Measurements from ENCODE around the gene C11orf24. TPM values are rescaled to one million over a fixed set of nuclear protein-coding genes. Genes with fewer than 3 reads are reported as not detected.

C11orf24 gene
- total and polyA plus RNA-seq, 9 of the 15 experiments (the other 6 are each of a cell fraction or from before 2014, with no cell fraction given) = 2.0 to 65.2 (median 32.5) TPM

DNA sequence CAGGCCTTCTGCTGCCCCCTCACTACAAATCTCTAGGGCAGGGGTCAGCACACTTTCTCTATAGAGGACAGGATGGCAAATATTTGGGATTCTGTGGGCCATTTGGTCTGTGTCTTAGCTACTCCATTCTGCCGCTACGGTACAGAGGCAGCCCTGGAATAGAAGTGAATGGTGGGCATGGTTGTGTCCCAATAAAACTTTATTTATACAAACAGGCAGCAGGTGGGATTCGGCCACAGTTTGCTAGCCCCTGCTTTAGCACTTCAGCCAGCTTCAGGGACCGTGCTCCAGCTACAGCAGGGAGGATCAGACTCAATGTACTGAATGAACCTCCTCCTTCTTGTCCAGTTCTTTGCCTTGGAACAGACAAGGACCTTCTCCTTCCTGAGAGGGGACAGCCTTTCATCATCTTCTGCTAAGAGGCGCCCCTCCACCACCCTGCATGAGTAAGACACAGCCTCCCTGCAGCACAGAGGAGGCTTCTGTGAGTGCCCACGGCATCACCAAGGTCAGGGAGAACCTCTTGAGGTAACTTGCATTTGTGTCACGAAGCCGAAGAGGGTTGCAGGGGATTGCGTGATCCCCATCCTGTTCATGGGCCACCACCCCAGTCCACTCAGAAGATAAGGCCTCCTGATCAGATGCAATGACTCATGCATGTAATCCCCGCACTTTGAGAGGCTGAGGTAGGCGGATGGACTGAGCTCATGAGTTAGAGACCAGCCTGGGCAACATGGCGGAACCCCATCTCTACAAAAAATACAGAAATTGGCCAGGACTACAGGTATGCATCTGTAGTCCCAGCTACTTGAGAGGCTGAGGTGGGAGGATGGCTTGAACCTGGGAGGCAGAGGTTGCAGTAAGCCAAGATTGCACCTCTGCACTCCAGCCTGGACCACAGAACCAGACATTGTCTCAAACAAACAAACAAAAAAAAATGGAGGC lies 4.6 kb downstream of the C11orf24 start:
- H4K20me1 ChIP-seq (replicated peaks; ENCODE audit: control insufficient read depth, insufficient read depth, low read length) = no peaks in the 10 kb centered on the region
- CTCF ChIA-PET (ENCODE audit: low intra/inter-chr PET ratio) = no interaction called here
- TF ChIP-seq BCL6 (CRISPR knock-in tag; IDR thresholded peaks at IDR 0.05) = peak; percentile 57; the same call in 1 of the 2 replicates
- no peak for TF ChIP-seq CSDE1 (IDR thresholded peaks at IDR 0.05)
- TF ChIP-seq HCFC1 (IDR thresholded peaks at IDR 0.05; ENCODE audit: low read depth, low read length) = peak; percentile 43; the same call in 1 of the 2 replicates
- peak; percentile 31; the same call in 1 of the 2 replicates for TF ChIP-seq SP1 (CRISPR knock-in tag; IDR thresholded peaks at IDR 0.05)
- TF ChIP-seq, protein P1, sequence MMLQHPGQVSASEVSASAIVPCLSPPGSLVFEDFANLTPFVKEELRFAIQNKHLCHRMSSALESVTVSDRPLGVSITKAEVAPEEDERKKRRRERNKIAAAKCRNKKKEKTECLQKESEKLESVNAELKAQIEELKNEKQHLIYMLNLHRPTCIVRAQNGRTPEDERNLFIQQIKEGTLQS (IDR thresholded peaks at IDR 0.05) = peak; percentile 99
- TF ChIP-seq, protein P1 (CRISPR knock-in tag; conservative IDR thresholded peaks at IDR 0.05) = no peak
- TF ChIP-seq SRSF1 (IDR thresholded peaks at IDR 0.05; ENCODE audit: low read depth, low read length) = no peak
- 0 out of 2 replicates have a peak, but pooled peaks have one; percentile 45 for TF ChIP-seq HOXB6 (CRISPR knock-in tag; IDR thresholded peaks at IDR 0.05; ENCODE audit: borderline replicate concordance)
- peak; percentile 42 for TF ChIP-seq TAF7 (tag; IDR thresholded peaks at IDR 0.05)
- TF ChIP-seq SMAD3 (CRISPR knock-in tag; conservative IDR thresholded peaks at IDR 0.05) = peak; percentile 89
- TF ChIP-seq HDAC8 (tag; IDR thresholded peaks at IDR 0.05) = peak; percentile 80; the same call in 1 of the 2 replicates
- peak; percentile 90 for TF ChIP-seq ZSCAN32 (CRISPR knock-in tag; IDR thresholded peaks at IDR 0.05)
- no peak for TF ChIP-seq PURB (CRISPR knock-in tag; IDR thresholded peaks at IDR 0.05; ENCODE audit: low read depth)
- TF ChIP-seq, protein P2, sequence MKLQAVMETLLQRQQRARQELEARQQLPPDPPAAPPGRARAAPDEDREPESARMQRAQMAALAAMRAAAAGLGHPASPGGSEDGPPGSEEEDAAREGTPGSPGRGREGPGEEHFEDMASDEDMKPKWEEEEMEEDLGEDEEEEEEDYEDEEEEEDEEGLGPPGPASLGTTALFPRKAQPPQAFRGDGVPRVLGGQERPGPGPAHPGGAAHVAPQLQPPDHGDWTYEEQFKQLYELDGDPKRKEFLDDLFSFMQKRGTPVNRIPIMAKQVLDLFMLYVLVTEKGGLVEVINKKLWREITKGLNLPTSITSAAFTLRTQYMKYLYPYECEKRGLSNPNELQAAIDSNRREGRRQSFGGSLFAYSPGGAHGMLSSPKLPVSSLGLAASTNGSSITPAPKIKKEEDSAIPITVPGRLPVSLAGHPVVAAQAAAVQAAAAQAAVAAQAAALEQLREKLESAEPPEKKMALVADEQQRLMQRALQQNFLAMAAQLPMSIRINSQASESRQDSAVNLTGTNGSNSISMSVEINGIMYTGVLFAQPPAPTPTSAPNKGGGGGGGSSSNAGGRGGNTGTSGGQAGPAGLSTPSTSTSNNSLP (IDR thresholded peaks at IDR 0.05; ENCODE audit: borderline replicate concordance, low read depth, low read length) = peak; percentile 58; the same call in 1 of the 2 replicates

More for the DNA sequence above, 4.6 kb downstream of the C11orf24 start:
- H3K9me1 ChIP-seq (ENCODE audit: control insufficient read depth, insufficient read depth, low read length) = peaks cover 6% of the 10 kb centered on the region
- no peak overlapping the region for H2AFZ ChIP-seq (ENCODE audit: low read depth, low read length)
- peaks cover 75% of the 10 kb centered on the region; the same call in 2 of the 3 replicates for H3K36me3 ChIP-seq (ENCODE audit: control insufficient read depth, insufficient read depth, low read length)
- DNase-seq (ENCODE audit: extremely low read depth in 1 of 4, low spot score in 3 of 4) (peak in 3 of 4 experiments; percentile 28 to 70 (median 47)), ATAC-seq (peak; percentile 42), FAIRE-seq (no peak)
- peaks cover 20 to 34% of the 10 kb centered on the region in 2 experiments for H3K4me1 ChIP-seq (replicated peaks in 1 of 2; ENCODE audit: control insufficient read depth in 2 of 2, insufficient read depth in 2 of 2, low read length in 2 of 2)
- no peak overlapping the region for H3K4me3 ChIP-seq
- H3K27ac ChIP-seq (ENCODE audit: extremely low read depth, low read depth, low read length) = peak overlapping the region; percentile 77; the same call in 2 of the 3 replicates
- H3K27me3 ChIP-seq (ENCODE audit: control insufficient read depth in 2 of 2, insufficient read depth in 2 of 2, low read length in 2 of 2) = no peaks in the 10 kb centered on the region
- peaks cover 39% of the 10 kb centered on the region for H3K79me2 ChIP-seq (ENCODE audit: control insufficient read depth, insufficient read depth, low read length)
- intact Hi-C loops (cut with micrococcal nuclease) (no loop called here), in situ Hi-C loops (cut with MboI) (no loop called here)
- peak overlapping the region; percentile 35; the same call in 1 of the 2 replicates for H3K4me2 ChIP-seq (ENCODE audit: insufficient read depth, low read length)
- WGBS (ENCODE audit: insufficient coverage, low coverage, missing lambda C conversion rate) = 43% methylated on average over 11 of the region's 12 CpGs
- peak overlapping the region in 1 of 2 experiments; percentile 32; a peak in 2 of 4 replicates for H3K9ac ChIP-seq (ENCODE audit: insufficient read depth in 1 of 2, low read depth in 2 of 2, low read length in 2 of 2)
- POLR2A ChIA-PET = interaction anchor here (0.7 to 3.2 kb wide), 2 partner anchors 10 to 29 kb away, joined by 3 to 10 read pairs; no protein-coding TSS in a partner anchor
- H3K9me3 ChIP-seq (replicated peaks; ENCODE audit: control insufficient read depth, insufficient read depth, low read depth, low read length) = no peaks in the 10 kb centered on the region
- no TSS peak for BruUV-seq (replicated peaks)
